HG03280 (cell line): Measurements from ENCODE around the gene SDR42E1.

ENCODE experiments used
- ATAC-seq: cut with Tn5 transposase; IDR thresholded peaks from one replicate; pipeline ENCODE4 v1.9.1; 2021; ENCODE audit warnings: mild to moderate bottlenecking, moderate library complexity; ENCODE audit not compliant: unreplicated experiment

Gene SDR42E1

GRCh38 chr16:82011199-82011641, at the start of gene SDR42E1:
TSS of gene SDR42E1 (minus strand) at chr16:82011470. CDS start at chr16:82000858, 10,612 bp downstream.
- peak; percentile 90 for ATAC-seq

GRCh38 chr16:82059983-82060421, 48.7 kb upstream of the SDR42E1 start:
- no peak for ATAC-seq

GRCh38 chr16:82059161-82059982, 48.1 kb upstream of the SDR42E1 start:
- ATAC-seq, result no peak

- no peak for ATAC-seq
Observed at GRCh38 chr16:82056550-82056896, 45.3 kb upstream of the SDR42E1 start.

- ATAC-seq, result no peak
Observed at GRCh38 chr16:82055728-82056549, 44.7 kb upstream of the SDR42E1 start.

- no peak for ATAC-seq
Observed at GRCh38 chr16:82055117-82055516, 43.8 kb upstream of the SDR42E1 start.

GRCh38 chr16:82051656-82052055, 40.4 kb upstream of the SDR42E1 start:
- no peak for ATAC-seq

- no peak for ATAC-seq
Observed at GRCh38 chr16:82050909-82051357, 39.7 kb upstream of the SDR42E1 start.

- ATAC-seq, result no peak
Observed at GRCh38 chr16:82050506-82050905, 39.2 kb upstream of the SDR42E1 start.

GRCh38 chr16:82049484-82049883, 38.2 kb upstream of the SDR42E1 start:
- no peak for ATAC-seq

GRCh38 chr16:82047787-82048186, 36.5 kb upstream of the SDR42E1 start:
- ATAC-seq, result no peak

- ATAC-seq, result no peak
Observed at GRCh38 chr16:82047374-82047773, 36.1 kb upstream of the SDR42E1 start.

GRCh38 chr16:82046941-82047340, 35.7 kb upstream of the SDR42E1 start:
- no peak for ATAC-seq

- ATAC-seq, result no peak
Observed at GRCh38 chr16:82046541-82046940, 35.3 kb upstream of the SDR42E1 start.

GRCh38 chr16:82045465-82045864, 34.2 kb upstream of the SDR42E1 start:
- ATAC-seq, result no peak

- no peak for ATAC-seq
Observed at GRCh38 chr16:82044585-82044911, 33.3 kb upstream of the SDR42E1 start.

GRCh38 chr16:82043680-82044584, 32.7 kb upstream of the SDR42E1 start:
- ATAC-seq, result no peak

GRCh38 chr16:82042846-82043245, 31.6 kb upstream of the SDR42E1 start:
- ATAC-seq, result no peak

GRCh38 chr16:82042144-82042543, 30.9 kb upstream of the SDR42E1 start:
- no peak for ATAC-seq

GRCh38 chr16:82041542-82041941, 30.3 kb upstream of the SDR42E1 start:
- no peak for ATAC-seq

GRCh38 chr16:82040296-82040695, 29.0 kb upstream of the SDR42E1 start:
- no peak for ATAC-seq
